Activated B cell treated with CpG ODN at 0.5 μM for 24 hours (primary cell): ENCODE results near the gene LARGE1. TPM values are rescaled to one million over a fixed set of nuclear protein-coding genes. Genes with fewer than 3 reads are reported as not detected.

Experiments
- ATAC-seq: fragments of 200-7000 bp; cut with Tn5 transposase; one replicate; pipeline ENCODE4 v1.10.0; 2021; ENCODE audit warnings: low read depth, mild to moderate bottlenecking, moderate library complexity
- CTCF ChIA-PET: fragments of 350-600 bp; sonication (Branson Sonifier 250); formaldehyde crosslinking; loops from one replicate; lab custom pipeline; 2021; ENCODE audit warnings: antibody characterized with exemption; lab: Charles Lee
- POLR2A ChIA-PET: fragments of 350-600 bp; sonication (Branson Sonifier 250); formaldehyde crosslinking; loops from one replicate; lab custom pipeline; 2021; ENCODE audit warnings: antibody characterized with exemption; lab: Charles Lee
- DNase-seq: peaks from one replicate; pipeline ENCODE4 v3.0.0; 2022
- H3K27ac Mint-ChIP-seq: one replicate; pipeline ENCODE4 v1.8.0; 2020; ENCODE audit warnings: mixed read lengths
- H3K27me3 Mint-ChIP-seq: one replicate; pipeline ENCODE4 v1.8.0; 2021; ENCODE audit warnings: mixed read lengths
- H3K36me3 Mint-ChIP-seq: one replicate; pipeline ENCODE4 v1.8.0; 2021; ENCODE audit warnings: low read depth, mixed read lengths
- H3K4me1 Mint-ChIP-seq: one replicate; pipeline ENCODE4 v1.8.0; 2021; ENCODE audit warnings: mixed read lengths
- H3K4me3 Mint-ChIP-seq: one replicate; pipeline ENCODE4 v1.8.0; 2020; ENCODE audit warnings: mild to moderate bottlenecking, mixed read lengths
- H3K9me3 Mint-ChIP-seq: one replicate; pipeline ENCODE4 v1.8.0; 2020; ENCODE audit warnings: mixed read lengths
- CTCF ChIP-seq: fragments of 200-600 bp; IDR thresholded peaks from one replicate; pipeline ENCODE4 v1.8.0; 2022; ENCODE audit warnings: antibody characterized with exemption, mild to moderate bottlenecking
- intact Hi-C: fragments of 100-400 bp; cut with micrococcal nuclease; formaldehyde crosslinking; loops from one replicate; pipeline ENCODE4 v1.15.1; 2024
- total RNA-seq: library from RNA; stranded (reverse); gene quantifications from 2 replicates; pipeline ENCODE4 v1.2.3, GENCODE V29; 2022

The LARGE1 gene
- total RNA-seq, 1 donor from 2014 or later = 22.2 TPM

- no peak for ATAC-seq
- Mint-ChIP-seq H3K9me3 (no peaks in the 10 kb centered on the region), H3K4me3 (no peak overlapping the region), H3K4me1 (no peaks in the 10 kb centered on the region), H3K36me3 (peaks cover 25% of the 10 kb centered on the region), H3K27ac (no peak overlapping the region), H3K27me3 (no peaks in the 10 kb centered on the region)
- no peak for DNase-seq
- intact Hi-C loops = no loop called here
- POLR2A ChIA-PET = no interaction called here
- CTCF ChIA-PET = no interaction called here
- no peak for TF ChIP-seq CTCF
These were observed 578.7 kb downstream of the LARGE1 start for GRCh38 chr22:33341611-33342010.

- H3K36me3 Mint-ChIP-seq = peaks cover 55% of the 10 kb centered on the region
- H3K4me3 Mint-ChIP-seq = no peak overlapping the region
- TF ChIP-seq CTCF = no peak
- no peaks in the 10 kb centered on the region for H3K27me3 Mint-ChIP-seq
- H3K4me1 Mint-ChIP-seq = peaks cover 5% of the 10 kb centered on the region
- CTCF ChIA-PET = no interaction called here
- DNase-seq = no peak
- intact Hi-C loops = no loop called here
- peaks cover 5% of the 10 kb centered on the region for H3K9me3 Mint-ChIP-seq
- no peak for ATAC-seq
- no peak overlapping the region for H3K27ac Mint-ChIP-seq
- POLR2A ChIA-PET = no interaction called here
These were observed 582.8 kb downstream of the LARGE1 start for GRCh38 chr22:33337524-33337923.

DNA sequence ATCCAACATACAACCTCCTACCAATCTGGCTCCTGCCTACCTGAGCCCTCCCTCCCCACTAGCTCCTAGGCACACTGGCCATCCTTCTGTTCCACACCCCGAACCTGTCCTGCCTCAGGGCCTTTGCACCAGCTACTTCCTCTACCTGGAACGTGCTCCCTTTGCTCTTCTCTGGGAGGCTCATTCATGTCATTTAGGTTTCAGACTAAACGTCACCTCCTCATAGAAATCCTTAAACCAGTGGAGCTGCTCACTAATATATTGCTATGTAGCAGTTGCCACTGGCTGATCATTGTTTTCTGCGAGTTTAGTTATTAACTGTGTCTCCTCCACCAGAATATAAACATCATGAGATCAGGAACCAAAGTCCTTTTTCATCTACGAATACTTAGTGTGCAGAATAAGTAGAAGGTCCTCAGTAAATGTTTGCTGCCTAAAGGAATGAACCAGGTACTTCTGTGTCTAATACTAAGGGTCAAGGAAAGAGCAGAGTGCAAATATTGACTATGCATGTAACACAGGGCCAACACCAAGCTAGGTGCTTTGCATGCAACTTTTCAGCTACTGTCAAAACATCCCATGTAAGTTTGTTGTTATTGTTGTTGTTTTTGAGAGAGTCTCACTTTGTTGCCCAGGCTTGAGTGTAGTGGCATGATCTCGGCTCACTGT, 584.5 kb downstream of the LARGE1 start:
- H3K4me3 Mint-ChIP-seq = no peak overlapping the region
- no peaks in the 10 kb centered on the region for H3K27me3 Mint-ChIP-seq
- H3K36me3 Mint-ChIP-seq = peaks cover 61% of the 10 kb centered on the region
- intact Hi-C loops = no loop called here
- TF ChIP-seq CTCF = no peak
- peaks cover 13% of the 10 kb centered on the region for H3K9me3 Mint-ChIP-seq
- ATAC-seq (no peak), DNase-seq (no peak)
- no peak overlapping the region for H3K27ac Mint-ChIP-seq
- peaks cover 12% of the 10 kb centered on the region for H3K4me1 Mint-ChIP-seq
- POLR2A ChIA-PET = no interaction called here
- CTCF ChIA-PET = no interaction called here

- POLR2A ChIA-PET = interaction anchor here (0.9 kb wide), 1 partner anchor 590 kb away, joined by 4 read pairs; no protein-coding TSS in a partner anchor
- CTCF ChIA-PET = no interaction called here
- intact Hi-C loops = no loop called here
- DNase-seq (no peak), ATAC-seq (no peak)
- Mint-ChIP-seq H3K4me3 (no peak overlapping the region), H3K27ac (no peak overlapping the region), H3K27me3 (no peaks in the 10 kb centered on the region), H3K36me3 (peaks cover 54% of the 10 kb centered on the region), H3K9me3 (peaks cover 13% of the 10 kb centered on the region), H3K4me1 (peaks cover 26% of the 10 kb centered on the region)
- no peak for TF ChIP-seq CTCF
These were observed 587.7 kb downstream of the LARGE1 start for GRCh38 chr22:33332538-33332937.

DNA sequence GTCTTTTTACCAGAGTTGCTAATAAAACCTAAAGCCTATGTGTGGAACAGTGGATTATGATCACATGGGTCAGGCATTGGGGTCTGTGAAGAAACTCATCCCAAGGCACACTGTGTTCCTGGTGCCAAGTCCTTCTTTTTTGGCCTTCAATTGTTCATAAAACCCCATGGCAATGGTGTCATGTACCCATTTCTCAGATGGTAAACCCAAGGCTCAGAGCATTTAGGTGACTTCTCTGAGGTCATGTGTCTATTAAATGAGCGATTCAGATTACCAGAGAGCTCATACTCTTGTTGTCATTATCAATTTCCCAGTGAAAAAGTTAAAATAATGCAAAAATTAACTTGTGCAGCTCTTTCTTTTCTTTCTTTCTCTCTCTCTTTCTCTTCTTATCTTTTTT, 589.3 kb downstream of the LARGE1 start:
- ChIA-PET CTCF (no interaction called here), POLR2A (no interaction called here)
- Mint-ChIP-seq H3K4me3 (no peak overlapping the region), H3K36me3 (peaks cover 40% of the 10 kb centered on the region), H3K27me3 (no peaks in the 10 kb centered on the region), H3K27ac (no peak overlapping the region), H3K9me3 (peaks cover 13% of the 10 kb centered on the region), H3K4me1 (peaks cover 41% of the 10 kb centered on the region)
- DNase-seq = no peak
- no peak for TF ChIP-seq CTCF
- intact Hi-C loops = no loop called here
- no peak for ATAC-seq
